A549 (cell line): ENCODE data around the gene RHOT2. TPM values are rescaled to one million over a fixed set of nuclear protein-coding genes. Genes with fewer than 3 reads are reported as not detected.
A peak's percentile ranks its signal among the peaks of the same experiment; 100 is the strongest.

ENCODE experiments used
- ATAC-seq, 2 experiments: fragments of 200-7000 bp in 1 of 2; fragments of >200 bp in 1 of 2; cut with Nextera tagmentation in 1 of 2; cut with Tn5 transposase in 1 of 2; 3 replicates each; pipeline versions ENCODE4 v1.8.0 to v1.9.1; 2018 to 2020; ENCODE audit warnings: mild to moderate bottlenecking in 1 of 2, moderate library complexity in 1 of 2
- CTCF ChIA-PET: fragments of 300-600 bp; sonication (Branson Sonifier 250); formaldehyde crosslinking; extraction: SDS; loops from one replicate; lab custom pipeline; 2021; ENCODE audit warnings: antibody characterized with exemption, inconsistent platforms; lab: Yijun Ruan, JAX
- POLR2A ChIA-PET: fragments of 350-600 bp; formaldehyde crosslinking; extraction: SDS; loops from one replicate; lab custom pipeline; 2021; ENCODE audit warnings: antibody characterized with exemption, inconsistent platforms; lab: Yijun Ruan, JAX
- DNase-seq, 2 experiments: peaks; one replicate each; pipeline versions ENCODE4 v3.0.0 to v3.0.0-alpha.2; 2011 to 2016; ENCODE audit warnings: low read depth in 1 of 2, low spot score in 1 of 2
- FAIRE-seq: peaks from 2 replicates; lab custom pipeline; 2011; peaks lifted over from hg19 to GRCh38; lab: Jason Lieb, UNC
- H3K27ac ChIP-seq, 2 experiments: fragments of >200 bp; sonication (Bioruptor Twin); formaldehyde crosslinking; 3 replicates each; pipeline ENCODE4 v1.5.1; 2016 to 2017
- H3K4me1 ChIP-seq: fragments of >200 bp; sonication (Bioruptor Twin); formaldehyde crosslinking; 3 replicates; pipeline ENCODE4 v1.6.1; 2016
- H3K4me2 ChIP-seq: fragments of >200 bp; sonication (Bioruptor Twin); formaldehyde crosslinking; 3 replicates; pipeline ENCODE4 v1.6.1; 2016
- H3K4me3 ChIP-seq: fragments of >200 bp; sonication (Bioruptor Twin); formaldehyde crosslinking; 3 replicates; pipeline ENCODE4 v1.5.1; 2016
- H3K9me3 ChIP-seq: fragments of >200 bp; sonication (Bioruptor Twin); formaldehyde crosslinking; 3 replicates; pipeline ENCODE4 v1.6.1; 2016
- CEBPB ChIP-seq, 2 experiments: fragments of >200 bp in 1 of 2; sonication (Bioruptor Twin) in 1 of 2; formaldehyde crosslinking in 1 of 2; IDR thresholded peaks; 2 replicates each; pipeline ENCODE4 v1.6.1; 2012 to 2016
- FOSB ChIP-seq: fragments of 250-450 bp; sonication (Bioruptor Pico); IDR thresholded peaks from 2 replicates; pipeline ENCODE4 v1.5.0; 2020; ENCODE audit warnings: mild to moderate bottlenecking, moderate library complexity
- FOSL2 ChIP-seq, 2 experiments: fragments of 450-650 bp in 1 of 2; fragments of >200 bp in 1 of 2; sonication (Bioruptor Twin) in 1 of 2; formaldehyde crosslinking; IDR thresholded peaks; 2 replicates each; pipeline versions ENCODE4 v1.5.0 to v1.6.1; 2016 to 2020; ENCODE audit warnings: mild to moderate bottlenecking in 1 of 2, moderate library complexity in 1 of 2
- HDAC2 ChIP-seq: fragments of 200-600 bp; sonication (generic); IDR thresholded peaks from 2 replicates; pipeline ENCODE4 v1.6.1; 2016
- HOXB5 ChIP-seq: fragments of 250-450 bp; sonication (Bioruptor Pico); IDR thresholded peaks from 2 replicates; pipeline ENCODE4 v1.5.0; 2020; ENCODE audit warnings: mild to moderate bottlenecking, moderate library complexity
- JUN ChIP-seq, 2 experiments: fragments of >200 bp; sonication (Bioruptor Twin); formaldehyde crosslinking; IDR thresholded peaks; 2 replicates in 1 of 2; 3 replicates in 1 of 2; pipeline ENCODE4 v1.6.1; 2016 to 2017
- NPAS2 ChIP-seq: fragments of 250-450 bp; sonication (Bioruptor Pico); IDR thresholded peaks from 2 replicates; pipeline ENCODE4 v1.8.0; 2022; ENCODE audit warnings: mild to moderate bottlenecking, moderate library complexity, borderline replicate concordance
- RARB ChIP-seq: fragments of 250-450 bp; sonication (Bioruptor Pico); IDR thresholded peaks from 2 replicates; pipeline ENCODE4 v1.8.0; 2021; ENCODE audit warnings: mild to moderate bottlenecking, moderate library complexity
- RCOR1 ChIP-seq: fragments of 150-350 bp; IDR thresholded peaks from 2 replicates; pipeline ENCODE4 v1.6.1; 2014; ENCODE audit warnings: antibody characterized with exemption, low read length, low read depth
- RNF2 ChIP-seq: fragments of 200-600 bp; sonication (generic); IDR thresholded peaks from 2 replicates; pipeline ENCODE4 v1.6.1; 2016; ENCODE audit warnings: low read depth, mild to moderate bottlenecking, antibody characterized with exemption, moderate library complexity, borderline replicate concordance
- SMC3 ChIP-seq: fragments of >200 bp; sonication (Bioruptor Twin); formaldehyde crosslinking; IDR thresholded peaks from 3 replicates; pipeline ENCODE4 v1.6.1; 2018; ENCODE audit warnings: inconsistent platforms
- ZSCAN20 ChIP-seq: fragments of 250-450 bp; sonication (Bioruptor Pico); IDR thresholded peaks from 2 replicates; pipeline ENCODE4 v1.8.0; 2022; ENCODE audit warnings: mild to moderate bottlenecking, moderate library complexity
- WGBS: methylation state at CpG from one replicate; pipeline ENCODE4 v1.1.6; 2017; ENCODE audit errors: missing lambda C conversion rate; 5-methylcytosine and 5-hydroxymethylcytosine counted together
- polyA plus RNA-seq, 4 experiments: library from polyadenylated mRNA; depleted of rRNA in 3 of 4; stranded (reverse); fragments of >200 nt; fragmentation: RNase III in 1 of 4; extraction: RNeasy Plus Mini Kit Qiagen cat#74134 plus additional on column Dnase treatment in 1 of 4; gene quantifications; 2 replicates in 3 of 4; 3 replicates in 1 of 4; pipeline ENCODE4 v1.2.3, GENCODE V29; 2011 to 2017
- TF ChIP-seq, protein P1 (sequence below): fragments of 150-350 bp; IDR thresholded peaks from 2 replicates; pipeline ENCODE4 v1.6.1; 2014; ENCODE audit warnings: low read depth, mild to moderate bottlenecking, low read length
- TF ChIP-seq, protein P2 (sequence below): fragments of 200-600 bp; sonication (generic); IDR thresholded peaks from 2 replicates; pipeline ENCODE4 v1.6.1; 2016; ENCODE audit warnings: antibody characterized with exemption, mild to moderate bottlenecking, moderate library complexity
- TF ChIP-seq, protein P3 (sequence below): IDR thresholded peaks from 2 replicates; pipeline ENCODE4 v1.6.1; 2012
- TF ChIP-seq, protein P4 (sequence below): fragments of >200 bp; sonication (Bioruptor Twin); formaldehyde crosslinking; IDR thresholded peaks from 3 replicates; pipeline ENCODE4 v1.6.1; 2016

Gene RHOT2
- polyA plus RNA-seq, 2 of the 4 experiments (the other 2 are of a cell fraction): 38.0 to 83.1 TPM

DNA sequence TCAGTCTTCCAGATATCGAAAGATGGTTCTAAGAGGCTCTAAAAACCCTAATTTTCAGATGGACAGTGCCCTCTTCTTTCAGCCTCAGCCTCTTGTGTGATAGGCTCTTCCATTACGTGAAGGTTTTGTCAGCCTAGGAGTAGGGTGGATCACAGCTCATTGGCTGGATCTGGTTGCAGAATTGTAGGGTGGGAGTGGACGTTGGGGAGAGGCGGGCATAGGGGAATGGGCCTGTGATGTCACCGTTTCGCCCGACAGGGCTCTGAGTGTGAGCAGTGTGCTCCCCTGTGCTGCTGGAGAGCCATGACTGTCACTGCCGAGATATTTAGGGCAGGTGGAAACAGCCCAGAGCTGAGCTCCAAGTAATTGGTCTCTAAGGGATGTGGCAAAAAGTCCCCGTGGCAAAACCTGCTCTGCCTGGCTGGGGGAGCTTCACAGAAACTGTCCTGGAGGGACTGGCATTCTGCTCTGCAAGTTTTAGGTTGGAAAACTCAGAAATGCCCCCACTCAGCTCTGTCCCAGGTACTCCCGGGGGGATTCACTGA lies 43.3 kb upstream of the RHOT2 start:
- Histone ChIP-seq H3K27ac (peak overlapping the region in 1 of 2 experiments; percentile 8; a peak in 1 of 6 replicates), H3K4me2 (no peak overlapping the region), H3K4me3 (no peak overlapping the region), H3K9me3 (no peaks in the 10 kb centered on the region), H3K4me1 (peaks cover 45% of the 10 kb centered on the region)
- POLR2A ChIA-PET: no interaction called here
- FAIRE-seq (no peak), DNase-seq (no peak), ATAC-seq (no peak)
- CTCF ChIA-PET: interaction anchor here (0.6 to 1.8 kb wide), 7 partner anchors 15 to 88 kb away, joined by 3 to 8 read pairs (median 4); partner anchors contain the start of gene RHOT2
- TF ChIP-seq, protein P1, sequence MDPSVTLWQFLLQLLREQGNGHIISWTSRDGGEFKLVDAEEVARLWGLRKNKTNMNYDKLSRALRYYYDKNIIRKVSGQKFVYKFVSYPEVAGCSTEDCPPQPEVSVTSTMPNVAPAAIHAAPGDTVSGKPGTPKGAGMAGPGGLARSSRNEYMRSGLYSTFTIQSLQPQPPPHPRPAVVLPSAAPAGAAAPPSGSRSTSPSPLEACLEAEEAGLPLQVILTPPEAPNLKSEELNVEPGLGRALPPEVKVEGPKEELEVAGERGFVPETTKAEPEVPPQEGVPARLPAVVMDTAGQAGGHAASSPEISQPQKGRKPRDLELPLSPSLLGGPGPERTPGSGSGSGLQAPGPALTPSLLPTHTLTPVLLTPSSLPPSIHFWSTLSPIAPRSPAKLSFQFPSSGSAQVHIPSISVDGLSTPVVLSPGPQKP: no peak
- TF ChIP-seq SMC3: no peak
- 80% methylated on average over 10 of the region's 10 CpGs for WGBS

DNA sequence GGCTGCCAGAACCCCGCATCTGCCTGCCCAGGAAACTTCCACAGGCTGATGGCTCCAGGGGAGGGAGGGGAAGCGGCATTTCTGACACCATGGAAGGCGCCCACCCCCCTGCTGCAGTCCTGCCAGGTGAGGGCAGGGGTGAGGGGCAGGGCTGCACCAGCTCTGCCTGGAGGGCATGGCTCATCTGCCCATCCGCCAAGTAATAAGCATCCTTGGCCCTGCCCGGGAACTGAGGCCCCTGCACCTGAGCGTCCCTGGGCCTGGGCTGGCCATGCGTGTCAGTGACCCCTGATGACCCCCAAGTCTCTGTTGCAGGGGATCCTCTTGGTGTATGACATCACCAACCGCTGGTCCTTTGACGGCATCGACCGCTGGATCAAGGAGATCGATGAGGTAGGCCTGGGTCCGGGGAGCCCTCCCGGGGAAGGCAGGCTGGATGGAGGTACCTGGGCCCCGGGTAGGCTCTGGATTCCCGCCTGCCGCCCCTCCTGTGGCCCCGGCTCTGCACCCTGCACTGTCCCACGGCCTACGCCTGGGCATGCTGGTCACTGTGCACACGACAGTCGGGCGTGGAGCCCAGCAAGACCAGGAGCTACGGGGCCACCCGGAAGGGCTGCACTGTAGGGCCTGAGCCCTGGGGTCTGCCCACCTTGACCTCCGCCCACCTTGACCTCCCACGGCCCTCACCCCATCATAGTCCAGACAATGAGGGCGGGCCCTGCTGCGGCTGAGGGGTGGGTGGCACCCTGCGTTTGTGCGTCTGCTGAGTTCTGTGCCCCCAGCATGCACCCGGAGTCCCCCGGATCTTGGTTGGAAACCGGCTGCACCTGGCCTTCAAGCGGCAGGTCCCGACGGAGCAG lies 42.6 kb upstream of the RHOT2 start:
- peak overlapping the region in 1 of 2 experiments; percentile 87; a peak in 2 of 6 replicates for H3K27ac ChIP-seq
- WGBS: 93% methylated on average over 29 of the region's 37 CpGs
- CTCF ChIA-PET: interaction anchor here (0.6 to 2.0 kb wide), 8 partner anchors 18 to 559 kb away, joined by 3 to 8 read pairs (median 4); no protein-coding TSS in a partner anchor
- no peak for FAIRE-seq
- H3K4me3 ChIP-seq: no peak overlapping the region
- H3K4me2 ChIP-seq: no peak overlapping the region
- ATAC-seq: no peak
- TF ChIP-seq HOXB5 (CRISPR knock-in tag): no peak
- no peak for TF ChIP-seq JUN (IDR thresholded peaks at IDR 0.05)
- TF ChIP-seq RARB (CRISPR knock-in tag): no peak
- no peak for TF ChIP-seq ZSCAN20
- no peak for TF ChIP-seq FOSL2 (IDR thresholded peaks at IDR 0.05)
- TF ChIP-seq FOSL2 (CRISPR knock-in tag; IDR thresholded peaks at IDR 0.05): no peak
- TF ChIP-seq FOSB (CRISPR knock-in tag): no peak
- no peak for TF ChIP-seq CEBPB (IDR thresholded peaks at IDR 0.05)
- TF ChIP-seq, protein P2, sequence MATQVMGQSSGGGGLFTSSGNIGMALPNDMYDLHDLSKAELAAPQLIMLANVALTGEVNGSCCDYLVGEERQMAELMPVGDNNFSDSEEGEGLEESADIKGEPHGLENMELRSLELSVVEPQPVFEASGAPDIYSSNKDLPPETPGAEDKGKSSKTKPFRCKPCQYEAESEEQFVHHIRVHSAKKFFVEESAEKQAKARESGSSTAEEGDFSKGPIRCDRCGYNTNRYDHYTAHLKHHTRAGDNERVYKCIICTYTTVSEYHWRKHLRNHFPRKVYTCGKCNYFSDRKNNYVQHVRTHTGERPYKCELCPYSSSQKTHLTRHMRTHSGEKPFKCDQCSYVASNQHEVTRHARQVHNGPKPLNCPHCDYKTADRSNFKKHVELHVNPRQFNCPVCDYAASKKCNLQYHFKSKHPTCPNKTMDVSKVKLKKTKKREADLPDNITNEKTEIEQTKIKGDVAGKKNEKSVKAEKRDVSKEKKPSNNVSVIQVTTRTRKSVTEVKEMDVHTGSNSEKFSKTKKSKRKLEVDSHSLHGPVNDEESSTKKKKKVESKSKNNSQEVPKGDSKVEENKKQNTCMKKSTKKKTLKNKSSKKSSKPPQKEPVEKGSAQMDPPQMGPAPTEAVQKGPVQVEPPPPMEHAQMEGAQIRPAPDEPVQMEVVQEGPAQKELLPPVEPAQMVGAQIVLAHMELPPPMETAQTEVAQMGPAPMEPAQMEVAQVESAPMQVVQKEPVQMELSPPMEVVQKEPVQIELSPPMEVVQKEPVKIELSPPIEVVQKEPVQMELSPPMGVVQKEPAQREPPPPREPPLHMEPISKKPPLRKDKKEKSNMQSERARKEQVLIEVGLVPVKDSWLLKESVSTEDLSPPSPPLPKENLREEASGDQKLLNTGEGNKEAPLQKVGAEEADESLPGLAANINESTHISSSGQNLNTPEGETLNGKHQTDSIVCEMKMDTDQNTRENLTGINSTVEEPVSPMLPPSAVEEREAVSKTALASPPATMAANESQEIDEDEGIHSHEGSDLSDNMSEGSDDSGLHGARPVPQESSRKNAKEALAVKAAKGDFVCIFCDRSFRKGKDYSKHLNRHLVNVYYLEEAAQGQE: no peak
- no peak for TF ChIP-seq NPAS2 (CRISPR knock-in tag)
- no peak for TF ChIP-seq HDAC2
- TF ChIP-seq, protein P3, sequence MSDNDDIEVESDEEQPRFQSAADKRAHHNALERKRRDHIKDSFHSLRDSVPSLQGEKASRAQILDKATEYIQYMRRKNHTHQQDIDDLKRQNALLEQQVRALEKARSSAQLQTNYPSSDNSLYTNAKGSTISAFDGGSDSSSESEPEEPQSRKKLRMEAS: no peak
- TF ChIP-seq RCOR1: no peak
- TF ChIP-seq SMC3: no peak
- TF ChIP-seq, protein P4, sequence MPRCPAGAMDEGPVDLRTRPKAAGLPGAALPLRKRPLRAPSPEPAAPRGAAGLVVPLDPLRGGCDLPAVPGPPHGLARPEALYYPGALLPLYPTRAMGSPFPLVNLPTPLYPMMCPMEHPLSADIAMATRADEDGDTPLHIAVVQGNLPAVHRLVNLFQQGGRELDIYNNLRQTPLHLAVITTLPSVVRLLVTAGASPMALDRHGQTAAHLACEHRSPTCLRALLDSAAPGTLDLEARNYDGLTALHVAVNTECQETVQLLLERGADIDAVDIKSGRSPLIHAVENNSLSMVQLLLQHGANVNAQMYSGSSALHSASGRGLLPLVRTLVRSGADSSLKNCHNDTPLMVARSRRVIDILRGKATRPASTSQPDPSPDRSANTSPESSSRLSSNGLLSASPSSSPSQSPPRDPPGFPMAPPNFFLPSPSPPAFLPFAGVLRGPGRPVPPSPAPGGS: no peak
- no peak for TF ChIP-seq RNF2
- TF ChIP-seq, protein P1: no peak
- peaks cover 51% of the 10 kb centered on the region for H3K4me1 ChIP-seq
- no peak for DNase-seq
- H3K9me3 ChIP-seq: no peaks in the 10 kb centered on the region
- POLR2A ChIA-PET: no interaction called here
